ENCODE data around the gene SEMA6D. TPM values are rescaled to one million over a fixed set of nuclear protein-coding genes. Genes with fewer than 3 reads are reported as not detected.

The SEMA6D gene
- total RNA-seq, 2 experiments from 2014 or later = not detected

GRCh38 chr15:47817969-47818548 lies 100.8 kb downstream of the SEMA6D start:
- no peaks in the 10 kb centered on the region for H3K9me3 Mint-ChIP-seq
- peaks cover 10% of the 10 kb centered on the region for H3K27me3 Mint-ChIP-seq
- DNase-seq = no peak
- CTCF ChIA-PET = no interaction called here
- no peak overlapping the region for H3K4me3 Mint-ChIP-seq
- peaks cover 13% of the 10 kb centered on the region for H3K4me1 Mint-ChIP-seq
- H3K36me3 Mint-ChIP-seq (ENCODE audit: low read depth) = no peaks in the 10 kb centered on the region
- no peak overlapping the region for H3K27ac Mint-ChIP-seq
- POLR2A ChIA-PET = no interaction called here

- Mint-ChIP-seq H3K27ac (no peak overlapping the region), H3K9me3 (no peaks in the 10 kb centered on the region), H3K4me3 (no peak overlapping the region), H3K27me3 (peaks cover 10% of the 10 kb centered on the region), H3K4me1 (peaks cover 2% of the 10 kb centered on the region), H3K36me3 (ENCODE audit: low read depth) (no peaks in the 10 kb centered on the region)
- POLR2A ChIA-PET = no interaction called here
- DNase-seq = no peak
- CTCF ChIA-PET = no interaction called here
These were observed 101.9 kb downstream of the SEMA6D start for GRCh38 chr15:47819158-47819557.

GRCh38 chr15:47820057-47820746 lies 102.9 kb downstream of the SEMA6D start:
- H3K9me3 Mint-ChIP-seq = no peaks in the 10 kb centered on the region
- no peak for DNase-seq
- peaks cover 10% of the 10 kb centered on the region for H3K27me3 Mint-ChIP-seq
- no peak overlapping the region for H3K4me3 Mint-ChIP-seq
- POLR2A ChIA-PET = no interaction called here
- CTCF ChIA-PET = no interaction called here
- no peaks in the 10 kb centered on the region for H3K4me1 Mint-ChIP-seq
- no peaks in the 10 kb centered on the region for H3K36me3 Mint-ChIP-seq (ENCODE audit: low read depth)
- H3K27ac Mint-ChIP-seq = no peak overlapping the region

GRCh38 chr15:47820747-47821319 lies 103.5 kb downstream of the SEMA6D start:
- Mint-ChIP-seq H3K9me3 (no peaks in the 10 kb centered on the region), H3K27ac (no peak overlapping the region), H3K4me3 (no peak overlapping the region), H3K36me3 (ENCODE audit: low read depth) (no peaks in the 10 kb centered on the region), H3K27me3 (peaks cover 10% of the 10 kb centered on the region), H3K4me1 (no peaks in the 10 kb centered on the region)
- DNase-seq = no peak
- CTCF ChIA-PET = no interaction called here
- POLR2A ChIA-PET = no interaction called here

- ChIA-PET CTCF (no interaction called here), POLR2A (no interaction called here)
These were observed 104.7 kb downstream of the SEMA6D start for GRCh38 chr15:47822048-47822447.

More at GRCh38 chr15:47822048-47822447, 104.7 kb downstream of the SEMA6D start:
- DNase-seq = no peak
- H3K4me3 Mint-ChIP-seq = no peak overlapping the region
- no peaks in the 10 kb centered on the region for H3K9me3 Mint-ChIP-seq
- H3K27ac Mint-ChIP-seq = no peak overlapping the region
- H3K27me3 Mint-ChIP-seq = peaks cover 10% of the 10 kb centered on the region
- H3K4me1 Mint-ChIP-seq = no peaks in the 10 kb centered on the region
- no peaks in the 10 kb centered on the region for H3K36me3 Mint-ChIP-seq (ENCODE audit: low read depth)

All from activated CD4-positive, alpha-beta T cell treated with anti-CD3 and anti-CD28 coated beads, Interleukin-2, amount 10 ng/mL, durations not matched to agents 7 days and 5 days (primary cell).